Right renal cortex interstitium (tissue), 3 donors: ENCODE results near the gene MINDY4. TPM values are rescaled to one million over a fixed set of nuclear protein-coding genes. Genes with fewer than 3 reads are reported as not detected.

Experiments
- DNase-seq, 3 donors: peaks; one replicate each; pipeline ENCODE4 v3.0.0-alpha.2; 2013; ENCODE audit warnings: low read depth in 3 of 3, low spot score in 2 of 3
- polyA plus RNA-seq, 3 donors: library from polyadenylated mRNA; unstranded; fragments of 120-200 nt; gene quantifications; one replicate each; pipeline ENCODE4 v1.2.1, GENCODE V29; 2013; ENCODE audit not compliant: insufficient read length in 3 of 3

Gene MINDY4
- polyA plus RNA-seq, 3 donors, result 10.7 to 11.4 (median 10.8) TPM

DNA sequence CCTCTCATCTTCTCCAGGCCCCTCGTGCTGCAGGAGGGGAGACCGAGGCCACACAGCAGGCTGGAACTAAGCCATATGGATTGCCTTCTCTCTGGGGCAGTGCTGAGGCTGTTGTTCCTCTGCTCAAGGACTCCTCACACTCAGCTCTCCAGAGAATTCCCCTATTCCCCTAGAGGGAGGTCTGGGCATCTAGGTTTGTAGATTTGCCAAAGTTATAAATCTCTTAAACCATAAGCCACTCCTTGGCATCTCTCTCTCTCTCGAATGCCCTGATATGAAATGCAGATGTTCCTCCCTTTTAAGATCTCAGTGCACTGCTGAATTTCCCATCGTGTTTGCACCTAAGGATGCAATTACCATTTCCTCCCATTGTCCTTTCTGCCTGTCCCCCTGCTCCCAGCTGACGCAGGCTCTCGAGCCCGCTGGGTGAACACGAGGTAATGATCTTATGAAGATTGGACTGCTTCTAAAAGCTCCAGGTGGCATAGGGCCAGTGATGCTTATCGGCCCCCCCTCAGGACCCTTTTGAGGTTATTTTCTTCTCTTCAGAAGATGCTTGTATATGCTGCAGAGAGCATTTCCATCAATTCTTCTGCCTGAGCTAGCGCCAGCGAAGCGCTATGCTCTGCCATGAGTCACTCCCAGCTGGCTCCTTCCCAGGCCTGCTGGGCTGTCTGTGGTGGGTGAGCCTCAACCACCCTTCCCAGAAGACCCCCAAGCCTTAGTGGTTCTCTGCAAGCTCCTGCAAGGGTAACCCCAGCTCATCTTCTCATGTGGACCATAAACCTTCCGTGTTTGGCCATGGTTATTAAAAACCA lies 98.8 kb downstream of the MINDY4 start:
- no peak for DNase-seq

DNA sequence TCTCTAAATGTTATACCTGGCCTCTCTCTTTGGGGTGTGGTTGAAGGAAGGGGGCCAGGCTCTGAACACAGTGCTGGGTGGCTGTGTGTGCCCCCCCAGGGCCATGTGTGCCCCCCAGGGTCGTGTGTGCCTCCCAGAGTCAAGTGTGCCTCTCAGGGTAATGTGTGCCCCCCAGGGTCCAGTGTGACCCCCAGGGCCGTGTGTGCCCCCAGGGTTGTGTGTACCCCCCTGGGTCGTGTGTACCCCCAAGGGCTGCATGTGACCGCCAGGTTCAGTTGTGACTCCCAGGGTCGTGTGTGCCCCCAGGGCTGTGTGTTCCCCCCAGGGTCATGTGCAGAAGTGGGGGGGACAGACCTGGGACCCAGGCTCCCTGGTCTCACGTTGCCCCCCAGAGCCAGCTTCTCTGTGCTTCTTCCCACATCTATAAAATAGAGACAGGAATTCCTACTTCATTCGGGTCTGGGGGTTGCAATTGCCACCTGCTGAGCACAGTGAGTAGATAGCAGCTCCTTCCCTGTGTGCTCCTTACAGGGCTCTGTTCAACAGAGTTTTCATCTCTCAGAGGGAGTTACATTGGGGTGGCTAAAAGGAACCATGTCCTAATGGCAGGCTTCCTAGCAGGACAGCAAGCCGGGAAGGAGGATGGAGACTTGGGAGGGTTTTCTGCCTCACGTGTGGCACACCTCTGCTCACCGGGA lies 99.8 kb downstream of the MINDY4 start:
- DNase-seq, result no peak

DNA sequence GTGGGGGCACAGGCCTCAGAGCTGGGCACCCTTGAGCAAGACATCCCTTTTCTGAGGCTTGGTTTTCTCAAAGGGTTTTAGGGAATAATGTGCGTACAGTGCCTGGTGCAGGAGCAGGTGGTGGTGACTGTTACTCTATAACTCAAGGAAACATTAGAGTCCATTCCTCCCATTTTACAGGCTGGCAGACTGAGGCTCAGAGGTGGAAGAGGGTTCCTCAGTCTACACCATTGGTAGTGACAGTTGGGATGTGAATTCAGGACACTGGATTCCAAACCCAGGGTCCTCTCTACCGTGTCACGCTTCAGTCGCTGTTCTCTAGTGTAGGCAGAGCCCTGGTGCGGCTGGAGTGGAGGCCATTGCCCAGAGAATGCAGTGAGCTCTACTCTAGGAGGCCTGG lies 100.4 kb downstream of the MINDY4 start:
- no peak for DNase-seq

DNA sequence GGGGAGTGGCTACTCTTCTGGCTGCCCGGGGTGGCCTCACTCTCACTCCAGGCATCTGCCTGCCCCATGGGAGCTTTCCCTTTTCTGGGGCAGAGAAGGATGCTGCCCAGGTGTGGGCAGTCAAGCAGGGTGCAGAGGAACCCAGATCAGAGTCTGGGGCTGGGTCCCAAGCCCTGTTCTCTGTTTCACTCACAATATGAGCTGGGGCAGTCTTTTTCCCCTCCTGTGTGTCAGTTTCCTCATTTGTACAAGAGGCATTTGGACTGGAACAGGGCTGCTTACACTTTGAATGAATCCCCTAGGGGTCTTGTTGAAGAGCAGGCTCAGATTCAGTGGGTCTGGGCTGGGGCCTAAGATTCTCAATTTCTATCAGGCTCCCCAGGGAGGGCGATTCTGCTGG lies 102.0 kb downstream of the MINDY4 start:
- no peak for DNase-seq

DNA sequence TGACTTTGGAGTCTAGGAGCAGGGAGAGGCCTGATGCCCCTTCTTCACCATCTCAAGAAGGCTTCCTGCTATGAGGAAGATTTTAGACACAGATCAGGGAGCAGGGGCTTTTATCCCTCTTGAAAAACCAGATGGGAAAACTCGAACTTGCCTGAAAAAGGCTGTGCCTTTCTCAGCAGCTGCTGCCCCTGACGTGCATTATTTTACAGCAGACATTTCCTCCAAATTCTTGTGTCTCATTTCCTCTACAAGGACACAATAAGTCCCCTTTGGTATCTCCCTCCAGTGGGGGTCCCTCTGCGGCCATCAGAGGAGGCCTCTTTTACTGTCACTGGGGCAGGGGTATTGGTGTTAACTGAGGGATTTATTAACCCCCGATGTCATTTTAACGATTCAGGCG lies 102.4 kb downstream of the MINDY4 start:
- DNase-seq, result no peak

DNA sequence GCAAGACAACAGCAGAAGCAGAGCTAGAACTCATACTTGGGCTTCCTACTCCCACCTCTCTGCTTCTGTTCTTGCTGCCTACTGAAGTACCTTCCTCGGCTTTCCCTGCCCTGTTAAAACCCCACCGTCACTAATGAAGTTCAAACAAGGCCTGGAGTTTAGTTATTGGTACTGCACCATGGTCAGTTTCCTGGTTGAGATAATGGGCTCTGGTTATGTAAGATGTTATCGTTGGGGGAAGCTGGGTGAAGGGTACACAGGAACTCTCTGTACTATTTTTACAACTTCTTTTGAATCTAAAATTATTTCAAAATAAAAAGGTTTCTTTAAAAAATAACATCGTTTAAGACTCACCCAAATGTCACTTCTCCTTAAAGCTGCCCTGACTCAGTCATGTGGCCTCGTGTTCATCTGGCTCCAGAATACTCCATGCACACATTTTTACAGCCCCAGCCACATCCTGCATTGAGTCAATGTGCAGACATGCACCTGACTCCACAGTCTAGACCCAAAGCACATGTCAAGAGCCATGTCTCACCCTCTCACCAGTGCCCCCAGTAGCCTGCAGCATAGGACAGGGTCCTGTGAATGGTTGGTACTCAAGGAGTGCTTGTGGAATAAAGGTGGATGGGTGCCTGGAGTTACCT lies 103.6 kb downstream of the MINDY4 start:
- DNase-seq, result no peak

DNA sequence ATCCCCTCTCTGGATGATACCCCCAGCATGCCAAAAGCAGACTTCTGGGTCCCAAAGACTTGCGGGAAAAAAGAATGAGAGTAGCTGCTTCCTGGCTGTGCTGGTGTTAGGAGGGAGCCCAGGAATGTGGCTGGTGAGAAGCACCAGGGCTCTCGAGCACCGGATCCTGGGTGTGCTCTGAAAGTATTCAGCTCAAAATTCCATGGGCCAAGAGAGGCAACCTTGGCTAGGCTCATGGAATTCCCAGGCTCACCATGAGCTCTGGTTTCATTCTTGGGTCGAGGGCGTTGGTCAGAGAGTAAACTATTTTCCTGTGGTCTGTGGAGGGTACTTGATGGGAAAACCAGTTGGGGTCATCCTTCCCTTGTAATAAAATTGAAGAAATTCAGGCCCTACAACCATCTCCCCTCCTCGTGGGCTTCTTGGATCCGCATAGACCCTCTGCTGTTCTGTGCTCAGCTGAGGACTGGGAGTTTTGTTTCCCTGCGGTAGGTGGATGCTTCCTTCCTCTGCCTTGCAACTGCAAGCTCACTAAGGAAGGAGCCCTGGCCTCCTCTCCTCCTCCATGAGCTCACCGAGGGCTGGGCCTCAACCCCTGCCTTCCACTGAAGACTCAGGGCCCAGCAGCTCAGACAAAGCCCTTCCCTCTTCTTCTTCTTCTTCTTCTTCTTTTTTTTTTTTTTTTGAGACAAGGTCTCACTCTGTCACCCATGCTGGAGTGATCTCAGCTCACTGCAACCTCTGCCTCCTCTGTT lies 106.0 kb downstream of the MINDY4 start:
- no peak for DNase-seq

DNA sequence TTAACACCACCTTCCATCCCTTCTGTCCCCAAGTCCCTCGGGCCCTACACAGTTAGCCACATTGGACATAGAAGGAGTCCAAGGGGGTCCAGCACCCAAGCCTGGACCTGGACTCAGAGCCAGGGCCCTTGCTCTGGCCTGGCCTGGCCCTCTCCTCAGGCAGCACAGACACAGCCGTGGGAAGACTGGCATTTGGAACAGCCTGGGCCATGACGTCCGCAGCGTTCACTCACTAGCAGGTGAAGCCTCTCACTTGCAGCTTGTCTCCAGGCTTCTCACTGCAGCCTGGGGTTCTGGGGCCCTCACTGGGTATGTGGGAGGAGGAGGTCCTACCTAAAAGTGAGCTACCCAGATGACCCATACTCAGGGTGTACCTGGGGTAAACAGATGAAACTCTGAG lies 106.8 kb downstream of the MINDY4 start:
- no peak for DNase-seq

DNA sequence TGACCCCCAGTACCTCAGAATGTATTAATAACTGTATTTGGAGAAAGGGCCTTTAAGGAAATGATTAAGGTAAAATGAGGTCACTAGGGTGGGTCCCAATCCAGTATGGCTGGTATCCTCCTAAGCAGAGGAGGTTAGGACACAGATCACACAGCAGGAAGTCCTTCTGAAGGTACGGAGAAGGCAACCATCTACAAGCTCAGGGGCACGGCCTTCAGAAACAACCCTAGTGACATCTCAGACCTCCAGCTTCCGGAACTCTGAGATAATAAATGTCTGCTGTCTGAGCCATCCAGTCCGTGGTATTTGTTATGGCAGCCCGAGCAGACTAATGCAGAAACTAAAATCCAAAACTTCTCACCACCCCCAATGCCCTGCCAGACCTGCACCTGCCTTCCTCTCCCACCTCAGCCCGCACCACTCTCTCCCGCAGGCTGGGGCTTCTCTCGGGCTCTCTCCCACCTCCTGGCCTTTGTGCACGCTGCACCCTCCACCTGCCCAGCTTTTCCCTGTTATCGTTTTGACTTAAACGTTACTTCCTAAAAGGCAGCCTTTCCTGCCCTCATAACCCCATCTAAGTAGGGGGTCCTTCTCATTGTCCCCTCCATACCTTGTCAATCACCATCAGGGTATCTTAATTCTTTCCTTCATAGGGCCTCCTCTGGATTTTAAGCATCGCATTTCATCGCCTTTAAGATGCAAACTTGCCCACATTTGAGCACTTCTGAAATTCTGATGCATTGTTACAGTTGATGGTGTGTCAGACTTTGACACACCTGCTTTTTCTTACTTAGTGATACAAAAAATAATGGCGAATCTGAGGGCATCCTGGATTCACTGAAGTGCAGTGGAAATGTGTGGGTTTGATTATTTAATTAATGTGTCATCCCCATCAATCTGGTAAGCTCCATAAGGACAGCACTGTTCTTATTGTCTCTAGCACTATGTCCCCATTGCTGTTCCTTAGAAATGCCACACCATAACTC lies 108.2 kb downstream of the MINDY4 start:
- DNase-seq, result no peak

DNA sequence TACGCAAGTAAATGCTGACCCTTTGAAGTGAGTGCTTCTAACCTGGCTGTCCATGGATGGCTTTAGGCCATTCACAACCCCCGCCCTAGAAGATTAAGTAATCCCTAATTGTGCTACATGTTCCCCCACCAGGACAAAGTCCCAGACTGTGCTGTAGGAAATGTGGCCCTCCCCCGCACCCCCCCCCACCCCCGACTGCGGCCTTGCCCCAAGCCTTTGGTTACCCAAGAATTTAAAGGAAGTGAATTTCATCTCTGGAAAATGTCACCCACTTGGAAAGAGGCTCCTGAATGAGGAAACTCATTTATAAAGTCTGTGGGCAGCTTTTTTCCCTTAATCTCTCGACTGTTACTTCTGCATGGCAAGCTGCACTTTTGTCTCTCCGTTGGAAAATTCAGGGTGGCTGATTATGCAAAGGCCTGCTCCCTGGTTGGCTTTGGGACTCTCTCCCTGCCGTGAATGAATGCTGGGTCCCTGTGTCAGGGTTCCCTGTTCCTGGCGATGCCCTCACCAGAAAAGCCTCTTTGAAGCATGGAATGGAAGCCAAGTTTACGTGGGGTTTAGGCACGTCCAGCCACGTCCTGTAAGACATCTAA lies 109.0 kb downstream of the MINDY4 start:
- DNase-seq, result no peak

DNA sequence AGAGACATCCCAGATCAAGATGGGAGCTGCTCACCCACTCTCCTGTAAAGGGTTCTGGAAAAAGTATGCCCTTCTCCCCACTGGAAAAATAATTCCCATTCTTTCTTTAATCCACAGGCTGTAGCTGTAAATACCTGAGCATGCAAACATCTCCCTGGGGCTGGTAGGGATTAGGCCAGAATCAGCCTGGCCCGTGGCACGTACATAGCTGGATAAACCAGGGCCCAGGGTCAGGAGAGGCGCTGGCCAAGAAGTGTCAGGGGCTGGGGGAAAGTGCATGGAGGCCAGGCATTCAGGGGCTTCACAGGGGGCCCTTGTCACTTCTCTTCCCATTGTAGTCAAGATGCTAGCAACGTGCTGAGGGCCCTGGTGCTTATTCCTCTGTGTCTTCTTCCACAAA lies 109.7 kb downstream of the MINDY4 start:
- DNase-seq, result no peak

DNA sequence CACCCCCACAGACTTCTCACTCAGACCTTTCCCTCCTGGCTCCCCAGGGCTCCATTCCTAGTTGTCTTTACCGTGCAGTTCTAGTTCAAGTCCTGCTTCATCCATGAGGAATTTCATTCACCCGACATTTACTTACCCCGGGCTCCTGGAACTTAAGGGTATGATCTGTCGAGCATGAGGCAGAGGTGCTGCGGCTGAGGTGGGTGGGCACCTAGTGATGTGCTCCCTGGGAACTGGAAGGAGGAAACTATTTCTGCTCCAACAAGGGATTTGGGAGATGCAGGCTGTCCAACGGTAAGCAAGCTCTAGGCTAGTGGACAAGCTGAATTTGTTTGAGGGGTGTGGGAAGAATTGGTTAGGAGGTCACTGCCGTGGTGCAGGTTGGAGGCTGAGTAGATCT lies 110.2 kb downstream of the MINDY4 start:
- no peak for DNase-seq

DNA sequence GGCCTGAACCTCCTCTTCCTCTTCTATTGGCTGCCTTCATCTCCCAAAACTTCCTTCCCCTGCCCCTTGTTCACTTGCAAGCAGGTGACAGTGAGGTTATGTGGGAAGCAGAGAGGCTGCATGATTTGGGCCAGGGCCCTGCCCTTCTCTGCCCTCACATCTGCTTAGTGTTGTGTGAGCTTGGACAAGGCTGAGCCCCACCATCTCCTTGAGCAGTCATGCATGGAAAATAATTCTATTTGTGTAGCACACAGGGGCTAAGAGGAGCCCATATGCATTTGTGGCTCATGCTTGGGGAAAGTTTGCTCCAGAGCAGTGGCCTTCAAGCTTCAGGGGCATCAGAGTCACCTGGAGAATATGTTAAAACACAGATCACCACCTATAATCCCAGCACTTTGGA lies 113.7 kb downstream of the MINDY4 start:
- no peak for DNase-seq

DNA sequence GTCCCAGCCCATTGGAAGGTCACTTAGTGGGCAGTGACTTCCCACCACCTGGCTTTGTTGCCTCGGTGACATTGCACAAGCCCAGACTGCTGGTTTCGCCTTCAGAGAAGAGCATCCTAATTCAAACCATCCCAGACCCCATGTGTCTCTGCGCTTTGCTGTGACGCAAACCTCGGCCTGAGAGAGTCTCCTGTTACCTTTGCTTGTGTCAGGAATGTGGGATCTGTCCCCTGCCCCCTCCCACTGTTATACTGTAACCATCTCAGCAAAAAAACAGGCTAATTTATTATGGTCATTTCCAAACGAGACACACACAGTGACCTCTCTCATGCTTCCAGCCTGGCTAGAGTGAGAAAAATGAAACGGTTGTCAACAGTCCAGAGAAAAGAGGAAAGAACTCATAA lies 115.4 kb downstream of the MINDY4 start:
- DNase-seq, result no peak

DNA sequence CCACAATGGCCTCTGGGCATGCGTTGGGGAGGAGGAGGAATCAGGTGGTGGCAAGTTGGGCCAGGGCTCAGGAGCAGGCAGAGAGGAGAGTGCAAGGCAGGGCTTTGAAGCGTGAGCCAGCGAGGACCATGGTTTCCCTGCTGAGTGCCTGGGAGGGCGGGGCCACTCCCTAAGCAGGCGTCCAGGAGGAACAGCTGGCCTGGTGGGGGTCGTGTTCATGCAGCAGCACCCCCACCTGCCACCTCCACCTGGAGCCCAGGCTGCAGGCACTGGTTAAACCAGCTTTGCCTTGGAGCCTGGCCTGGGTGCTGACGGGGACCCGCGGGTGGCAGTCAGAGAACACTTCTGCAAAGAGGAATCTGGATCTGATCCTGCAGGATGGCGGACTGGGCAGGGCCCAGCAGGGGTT lies 116.3 kb downstream of the MINDY4 start:
- no peak for DNase-seq

DNA sequence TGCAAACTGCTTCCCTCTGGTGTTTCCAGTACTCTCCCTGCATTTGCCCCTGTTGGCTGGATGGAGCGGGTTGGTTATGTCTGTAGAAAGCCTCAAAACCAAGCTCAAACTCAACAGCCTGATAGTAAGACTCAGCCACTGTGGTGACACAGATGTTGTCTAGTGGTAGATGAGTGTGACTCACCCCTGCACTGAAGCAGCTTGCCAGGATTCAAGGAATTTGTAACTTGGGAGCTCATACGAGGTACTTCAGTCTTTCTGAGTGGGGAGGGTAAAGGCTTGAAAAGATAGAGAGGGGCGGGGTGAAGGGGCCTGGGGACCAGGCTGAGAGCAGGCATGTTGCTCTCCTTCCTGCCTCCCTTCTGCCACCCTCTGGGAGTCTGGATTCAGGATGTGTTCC lies 117.5 kb downstream of the MINDY4 start:
- no peak for DNase-seq

DNA sequence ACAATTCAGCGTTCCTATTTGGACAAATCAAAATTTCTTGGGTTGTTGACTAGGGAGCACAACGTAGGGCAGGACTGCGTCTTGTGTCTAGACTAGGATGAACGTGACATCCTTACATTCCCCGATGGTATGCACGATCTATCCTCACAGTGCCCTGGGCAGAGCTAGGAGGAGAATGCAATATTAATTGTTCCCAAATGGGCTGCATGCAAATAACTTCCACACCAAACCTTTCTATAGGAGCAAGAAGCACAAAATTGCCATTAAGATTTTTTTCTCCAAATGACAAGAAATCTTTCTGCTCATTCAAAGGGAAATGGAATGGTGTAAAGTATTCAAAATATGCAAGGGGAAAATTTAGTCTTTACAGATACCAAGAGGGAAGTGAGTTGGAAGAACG lies 119.0 kb downstream of the MINDY4 start:
- DNase-seq, result no peak

DNA sequence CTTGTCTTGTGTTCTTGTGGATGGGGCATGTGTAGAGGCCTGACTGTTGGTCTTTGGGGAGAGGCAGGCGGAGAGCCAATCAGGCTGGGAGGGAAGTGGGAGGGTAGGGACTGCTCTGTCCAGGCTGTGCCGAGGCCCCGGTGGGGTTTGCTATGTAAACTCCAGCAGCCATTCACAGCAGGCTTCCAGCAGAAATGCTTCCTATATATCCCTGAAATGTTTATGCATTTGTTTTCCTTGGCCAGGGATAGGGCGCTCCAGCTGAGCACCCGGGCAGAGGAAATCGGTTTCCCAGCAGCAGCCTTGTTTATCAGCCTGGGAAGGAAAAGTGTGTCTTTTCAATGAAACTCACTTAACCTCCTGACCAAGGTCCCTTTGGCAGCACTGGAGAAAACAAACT lies 122.1 kb downstream of the MINDY4 start:
- DNase-seq, result peak; percentile 68 to 80 (median 70)

DNA sequence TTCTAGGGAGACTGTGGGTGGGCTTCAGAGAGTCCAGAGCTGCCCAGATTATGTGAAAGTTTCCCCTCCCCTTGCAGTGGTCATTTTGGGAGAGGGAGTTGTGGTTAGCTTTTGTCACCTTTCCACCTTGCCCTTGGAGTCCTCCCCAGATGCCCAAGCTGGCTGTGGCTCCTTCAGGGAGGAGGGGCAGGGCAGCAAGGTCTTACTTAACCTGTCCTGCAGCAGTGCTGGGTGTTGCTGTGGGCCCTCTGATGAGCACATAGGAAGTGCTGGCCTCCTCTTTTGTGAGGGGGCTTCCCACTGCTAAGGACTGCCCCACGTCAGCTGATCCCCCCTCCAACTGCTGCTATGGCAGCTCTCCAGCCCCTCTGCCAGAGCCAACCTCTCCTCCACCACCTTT lies 122.8 kb downstream of the MINDY4 start:
- DNase-seq, result no peak
